Stomach (tissue), 4 donors: ENCODE measurements around the gene PWP2.
"Not testable (repeated sequence)": the region's sequence is repeated elsewhere in the genome, so short reads cannot be mapped to it uniquely, and the experiment has no call there.

ENCODE experiments used
- EP300 ChIP-seq: sonication (generic); formaldehyde crosslinking; IDR thresholded peaks from one replicate; pipeline ENCODE4 v1.6.1; 2017; ENCODE audit warnings: antibody characterized with exemption
- POLR2A ChIP-seq, 4 donors: fragments of 450-650 bp; IDR thresholded peaks; one replicate each; pipeline ENCODE4 v1.6.1; 2016; ENCODE audit warnings: antibody characterized with exemption in 4 of 4, control low read depth in 2 of 4, mild to moderate bottlenecking in 1 of 4, moderate library complexity in 1 of 4
- TF ChIP-seq, protein P1 (sequence below), 7 experiments: fragments of 450-650 bp in 4 of 7; fragments of 200-600 bp in 3 of 7; sonication (generic) in 3 of 7; IDR thresholded peaks; one replicate each; pipeline ENCODE4 v1.5.1; 2016 to 2019; ENCODE audit warnings: antibody characterized with exemption in 7 of 7, control low read depth in 2 of 7, mild to moderate bottlenecking in 1 of 7

DNA sequence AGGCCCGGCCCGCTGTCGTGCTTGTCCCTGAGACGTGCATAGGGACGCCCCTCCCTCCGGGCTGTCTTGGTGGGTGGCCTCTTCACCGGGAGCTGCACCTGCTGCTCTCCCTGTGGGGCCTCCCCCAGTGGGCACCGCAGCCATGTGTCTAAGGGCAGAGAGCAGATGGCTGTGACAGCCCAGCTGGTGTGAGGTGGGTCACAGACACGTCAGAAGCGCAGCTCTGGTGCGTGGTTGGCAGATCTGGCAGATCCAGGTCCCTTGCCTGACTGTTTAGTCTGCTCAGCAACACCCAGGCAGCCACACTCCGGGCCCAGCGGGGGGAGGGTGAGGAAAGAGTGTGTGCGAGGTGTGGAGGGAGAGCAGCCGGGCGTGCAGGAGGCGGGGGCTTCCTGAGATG, 36.2 kb downstream of the PWP2 start:
- TF ChIP-seq, protein P1, sequence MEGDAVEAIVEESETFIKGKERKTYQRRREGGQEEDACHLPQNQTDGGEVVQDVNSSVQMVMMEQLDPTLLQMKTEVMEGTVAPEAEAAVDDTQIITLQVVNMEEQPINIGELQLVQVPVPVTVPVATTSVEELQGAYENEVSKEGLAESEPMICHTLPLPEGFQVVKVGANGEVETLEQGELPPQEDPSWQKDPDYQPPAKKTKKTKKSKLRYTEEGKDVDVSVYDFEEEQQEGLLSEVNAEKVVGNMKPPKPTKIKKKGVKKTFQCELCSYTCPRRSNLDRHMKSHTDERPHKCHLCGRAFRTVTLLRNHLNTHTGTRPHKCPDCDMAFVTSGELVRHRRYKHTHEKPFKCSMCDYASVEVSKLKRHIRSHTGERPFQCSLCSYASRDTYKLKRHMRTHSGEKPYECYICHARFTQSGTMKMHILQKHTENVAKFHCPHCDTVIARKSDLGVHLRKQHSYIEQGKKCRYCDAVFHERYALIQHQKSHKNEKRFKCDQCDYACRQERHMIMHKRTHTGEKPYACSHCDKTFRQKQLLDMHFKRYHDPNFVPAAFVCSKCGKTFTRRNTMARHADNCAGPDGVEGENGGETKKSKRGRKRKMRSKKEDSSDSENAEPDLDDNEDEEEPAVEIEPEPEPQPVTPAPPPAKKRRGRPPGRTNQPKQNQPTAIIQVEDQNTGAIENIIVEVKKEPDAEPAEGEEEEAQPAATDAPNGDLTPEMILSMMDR (IDR thresholded peaks at IDR 0.05) = not testable (repeated sequence)
- not testable (repeated sequence) for TF ChIP-seq POLR2A (IDR thresholded peaks at IDR 0.05); EP300
